Measurements from ENCODE around the gene CHCHD10.
A peak's percentile ranks its signal among the peaks of the same experiment; 100 is the strongest.

CHCHD10 gene

DNA sequence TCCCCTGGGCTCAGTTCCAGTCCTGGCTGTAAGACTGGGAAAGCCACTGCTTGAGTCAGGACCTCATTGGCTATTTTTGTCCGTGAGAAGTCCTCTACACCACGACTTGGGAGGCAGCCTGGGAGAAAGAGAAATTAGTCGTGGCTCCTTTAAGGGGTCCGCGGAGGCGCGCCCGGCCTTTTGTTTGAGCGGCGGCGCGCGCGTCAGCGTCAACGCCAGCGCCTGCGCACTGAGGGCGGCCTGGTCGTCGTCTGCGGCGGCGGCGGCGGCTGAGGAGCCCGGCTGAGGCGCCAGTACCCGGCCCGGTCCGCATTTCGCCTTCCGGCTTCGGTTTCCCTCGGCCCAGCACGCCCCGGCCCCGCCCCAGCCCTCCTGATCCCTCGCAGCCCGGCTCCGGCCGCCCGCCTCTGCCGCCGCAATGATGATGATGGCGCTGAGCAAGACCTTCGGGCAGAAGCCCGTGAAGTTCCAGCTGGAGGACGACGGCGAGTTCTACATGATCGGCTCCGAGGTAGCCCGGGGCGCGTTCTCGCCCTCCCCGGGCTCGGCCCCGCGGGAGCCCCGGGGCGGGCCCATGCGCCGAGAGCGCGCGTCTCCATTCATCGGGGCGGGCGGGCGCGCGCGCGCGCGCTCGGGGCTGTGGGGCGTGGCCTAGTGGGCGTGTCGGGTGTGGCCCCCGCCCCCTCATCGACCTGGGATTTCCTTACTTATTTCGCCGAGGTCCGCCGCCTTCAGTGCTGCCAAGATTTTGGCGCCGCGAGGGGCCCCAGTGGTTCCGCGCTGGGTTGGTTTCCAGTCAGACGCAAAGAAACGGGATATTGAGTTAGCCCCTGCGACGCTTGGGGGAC lies 19.2 kb upstream of the CHCHD10 start, which contains the start of gene SMARCB1:
SMARCB1 (plus strand) TSS at position 215 of the 848 bp plus-strand sequence; CDS start at position 419, 204 bp downstream.
- DNase-seq, result peak; percentile 86

DNA sequence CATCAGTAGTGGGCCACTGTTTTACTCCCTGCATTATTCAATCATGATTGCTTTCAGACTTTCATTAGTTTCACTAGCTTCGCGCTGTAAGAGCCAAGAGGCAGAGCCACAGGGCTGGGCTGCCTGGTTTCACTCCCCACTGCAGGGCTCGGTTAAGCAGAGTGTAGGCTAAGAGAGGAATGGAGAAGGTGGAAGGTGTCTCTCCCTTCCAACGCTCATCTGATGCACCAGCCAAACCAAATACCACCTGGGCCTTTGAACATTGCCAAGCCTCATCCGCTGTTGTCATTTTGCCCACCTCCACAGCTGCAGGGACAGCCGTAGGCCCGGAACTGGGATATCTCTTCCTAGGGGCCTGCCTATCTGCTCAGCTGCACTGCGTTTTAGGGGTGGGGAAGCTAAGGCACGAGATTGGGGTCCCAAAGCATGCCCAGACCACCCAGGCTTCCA lies 18.5 kb upstream of the CHCHD10 start:
- no peak for DNase-seq

DNA sequence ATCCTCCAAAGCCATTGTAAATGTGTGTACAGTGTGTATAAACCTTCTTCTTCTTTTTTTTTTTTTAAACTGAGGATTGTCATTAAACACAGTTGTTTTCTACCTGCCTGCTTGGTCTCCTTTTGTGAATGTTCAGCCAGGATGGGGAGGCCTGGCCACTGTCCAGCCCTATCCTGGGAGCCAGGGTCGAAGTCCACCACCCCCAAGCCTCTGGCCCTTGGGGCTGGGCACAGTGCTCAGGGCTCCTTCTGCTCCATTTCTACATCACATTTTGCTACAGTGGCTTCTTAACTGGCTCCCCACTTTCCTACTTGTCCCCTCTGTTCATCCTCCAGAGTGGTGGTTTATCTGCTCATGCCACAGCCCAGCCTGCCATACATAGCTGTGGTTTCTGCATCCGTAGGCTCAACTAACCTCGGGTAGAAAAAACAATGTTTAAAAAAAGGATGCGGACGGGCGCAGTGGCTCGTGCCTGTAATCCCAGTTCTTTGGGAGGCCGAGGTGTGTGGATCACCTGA lies 16.5 kb upstream of the CHCHD10 start:
- DNase-seq, result no peak

DNA sequence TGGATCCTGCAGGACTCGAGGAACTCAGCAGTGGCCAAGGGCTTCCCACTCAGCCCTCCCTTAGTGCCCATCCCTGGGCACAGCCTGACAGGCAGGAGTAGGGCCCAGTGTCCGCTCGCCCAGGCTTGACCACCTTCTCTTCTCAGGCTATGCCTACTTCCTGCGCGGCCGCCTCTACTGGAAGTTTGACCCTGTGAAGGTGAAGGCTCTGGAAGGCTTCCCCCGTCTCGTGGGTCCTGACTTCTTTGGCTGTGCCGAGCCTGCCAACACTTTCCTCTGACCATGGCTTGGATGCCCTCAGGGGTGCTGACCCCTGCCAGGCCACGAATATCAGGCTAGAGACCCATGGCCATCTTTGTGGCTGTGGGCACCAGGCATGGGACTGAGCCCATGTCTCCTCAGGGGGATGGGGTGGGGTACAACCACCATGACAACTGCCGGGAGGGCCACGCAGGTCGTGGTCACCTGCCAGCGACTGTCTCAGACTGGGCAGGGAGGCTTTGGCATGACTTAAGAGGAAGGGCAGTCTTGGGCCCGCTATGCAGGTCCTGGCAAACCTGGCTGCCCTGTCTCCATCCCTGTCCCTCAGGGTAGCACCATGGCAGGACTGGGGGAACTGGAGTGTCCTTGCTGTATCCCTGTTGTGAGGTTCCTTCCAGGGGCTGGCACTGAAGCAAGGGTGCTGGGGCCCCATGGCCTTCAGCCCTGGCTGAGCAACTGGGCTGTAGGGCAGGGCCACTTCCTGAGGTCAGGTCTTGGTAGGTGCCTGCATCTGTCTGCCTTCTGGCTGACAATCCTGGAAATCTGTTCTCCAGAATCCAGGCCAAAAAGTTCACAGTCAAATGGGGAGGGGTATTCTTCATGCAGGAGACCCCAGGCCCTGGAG lies 15.7 kb upstream of the CHCHD10 start:
- DNase-seq, result no peak

DNA sequence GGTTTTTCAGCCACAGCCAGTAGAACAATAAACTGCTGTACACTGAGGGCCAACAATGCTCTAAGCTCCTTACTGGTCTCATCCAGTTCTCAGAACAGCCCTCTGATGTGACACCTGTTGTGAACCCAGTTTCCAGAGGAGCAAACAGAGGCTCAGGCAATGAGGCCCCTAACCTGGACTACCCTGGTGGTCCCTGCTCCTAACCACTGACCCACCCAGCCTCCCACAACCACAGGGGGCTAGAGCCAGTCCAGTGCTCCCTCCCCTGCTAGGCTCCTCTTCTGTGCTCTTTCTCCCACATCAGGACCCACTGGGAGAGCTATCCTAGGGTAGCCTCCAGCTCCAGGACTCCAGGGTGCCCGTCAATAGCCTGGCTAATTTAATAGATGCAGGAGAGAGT lies 14.9 kb upstream of the CHCHD10 start:
- DNase-seq, result no peak

DNA sequence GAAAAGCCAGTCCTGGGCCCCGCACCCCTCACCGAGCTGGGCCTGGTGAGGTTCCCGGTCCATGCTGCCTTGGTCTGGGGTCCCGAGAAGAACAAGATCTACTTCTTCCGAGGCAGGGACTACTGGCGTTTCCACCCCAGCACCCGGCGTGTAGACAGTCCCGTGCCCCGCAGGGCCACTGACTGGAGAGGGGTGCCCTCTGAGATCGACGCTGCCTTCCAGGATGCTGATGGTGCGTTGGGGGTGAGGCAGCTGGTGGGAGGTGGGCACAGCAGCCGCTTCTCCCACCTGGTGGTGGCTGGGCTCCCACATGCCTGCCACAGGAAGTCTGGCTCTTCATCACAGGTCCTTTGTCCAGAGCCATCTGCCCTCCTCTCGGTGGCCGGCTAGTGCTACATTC lies 14.5 kb upstream of the CHCHD10 start:
- no peak for DNase-seq

DNA sequence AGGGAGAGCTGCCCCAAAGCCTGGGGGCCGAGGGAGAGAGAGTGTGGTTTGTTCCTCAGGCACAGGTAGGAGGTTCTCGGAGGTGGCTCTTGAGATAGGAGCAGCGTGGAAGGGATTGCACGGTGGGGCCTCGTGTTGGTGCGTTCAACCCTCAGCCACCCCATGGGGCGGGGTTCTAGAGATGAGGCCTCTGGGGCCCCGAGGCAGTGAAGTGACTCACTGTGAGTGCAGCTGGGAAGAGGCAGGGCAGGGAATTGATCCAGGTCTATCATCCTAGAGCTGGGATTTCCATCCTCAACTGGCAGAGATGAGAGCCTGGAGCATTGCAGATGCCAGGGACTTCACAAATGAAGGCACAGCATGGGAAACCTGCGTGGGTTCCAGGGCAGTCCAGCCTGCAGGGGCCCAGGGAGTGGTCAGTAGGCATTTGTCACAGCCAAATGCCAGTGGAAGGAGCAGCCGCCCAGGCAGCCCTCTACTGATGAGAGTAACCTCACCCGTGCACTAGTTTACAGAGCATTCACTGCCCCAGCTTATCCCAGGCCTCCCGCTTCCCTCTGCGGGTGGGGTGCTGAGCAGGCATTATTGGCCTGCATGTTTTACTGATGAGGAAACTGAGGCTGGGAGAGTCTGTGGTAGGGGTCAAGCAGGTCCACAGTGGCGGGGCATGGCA lies 13.9 kb upstream of the CHCHD10 start:
- DNase-seq, result no peak

DNA sequence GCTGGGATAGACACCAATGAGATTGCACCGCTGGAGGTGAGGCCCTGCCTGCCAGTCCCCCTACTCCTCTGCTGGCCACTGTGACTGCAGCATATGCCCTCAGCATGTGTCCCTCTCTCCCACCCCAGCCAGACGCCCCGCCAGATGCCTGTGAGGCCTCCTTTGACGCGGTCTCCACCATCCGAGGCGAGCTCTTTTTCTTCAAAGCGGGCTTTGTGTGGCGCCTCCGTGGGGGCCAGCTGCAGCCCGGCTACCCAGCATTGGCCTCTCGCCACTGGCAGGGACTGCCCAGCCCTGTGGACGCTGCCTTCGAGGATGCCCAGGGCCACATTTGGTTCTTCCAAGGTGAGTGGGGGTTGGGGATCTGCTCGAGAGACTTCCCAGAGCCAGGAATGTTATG lies 13.3 kb upstream of the CHCHD10 start:
- no peak for DNase-seq

DNA sequence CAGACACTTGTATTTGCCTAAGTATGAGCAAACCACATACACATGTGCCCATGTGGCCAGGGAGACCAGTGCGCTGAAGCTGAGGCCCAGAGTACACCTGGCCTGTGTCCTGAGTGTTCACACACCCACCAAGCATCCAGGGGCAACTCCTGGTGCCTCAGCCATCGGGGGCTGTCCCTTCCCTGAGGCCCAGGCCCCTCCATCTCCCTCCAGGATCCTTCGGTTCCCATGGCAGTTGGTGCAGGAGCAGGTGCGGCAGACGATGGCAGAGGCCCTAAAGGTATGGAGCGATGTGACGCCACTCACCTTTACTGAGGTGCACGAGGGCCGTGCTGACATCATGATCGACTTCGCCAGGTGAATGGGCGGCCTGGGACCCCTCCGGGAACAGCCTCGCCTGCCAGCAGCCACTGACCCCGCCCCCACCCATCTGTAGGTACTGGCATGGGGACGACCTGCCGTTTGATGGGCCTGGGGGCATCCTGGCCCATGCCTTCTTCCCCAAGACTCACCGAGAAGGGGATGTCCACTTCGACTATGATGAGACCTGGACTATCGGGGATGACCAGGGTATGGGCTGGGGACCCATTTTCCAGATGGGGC lies 12.5 kb upstream of the CHCHD10 start:
- no peak for DNase-seq

DNA sequence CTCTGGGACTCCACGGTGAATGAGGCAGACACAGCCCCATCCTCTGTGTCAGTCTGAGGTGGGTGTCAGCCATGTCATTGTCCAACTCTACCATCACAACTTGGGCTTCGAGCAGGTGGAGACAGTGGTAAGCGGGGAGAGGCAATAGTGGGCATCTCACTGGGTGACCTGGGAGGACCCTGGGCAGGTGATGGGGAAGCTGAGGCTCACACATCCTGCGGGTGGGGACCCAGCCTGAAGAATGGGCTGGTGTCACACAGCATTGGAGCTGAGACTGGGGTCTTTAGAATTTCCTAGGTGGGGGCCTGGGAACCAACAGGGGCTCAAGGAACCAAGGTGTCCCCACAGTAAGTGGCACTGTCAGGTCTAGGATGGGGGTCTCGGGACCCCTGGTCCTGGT lies 12.0 kb upstream of the CHCHD10 start:
- no peak for DNase-seq

DNA sequence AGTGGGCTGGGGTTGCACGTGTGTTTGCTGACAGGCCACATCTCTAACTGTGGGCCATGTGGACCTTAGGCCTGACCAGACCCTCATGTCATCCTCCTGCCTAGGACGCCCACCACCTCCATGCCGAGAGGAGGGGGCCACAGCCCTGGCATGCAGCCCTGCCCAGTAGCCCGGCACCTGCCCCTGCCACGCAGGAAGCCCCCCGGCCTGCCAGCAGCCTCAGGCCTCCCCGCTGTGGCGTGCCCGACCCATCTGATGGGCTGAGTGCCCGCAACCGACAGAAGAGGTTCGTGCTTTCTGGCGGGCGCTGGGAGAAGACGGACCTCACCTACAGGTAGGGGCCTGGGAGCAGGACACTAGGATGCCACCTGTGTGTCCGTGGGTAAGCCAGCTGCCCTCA lies 11.3 kb upstream of the CHCHD10 start:
- no peak for DNase-seq

DNA sequence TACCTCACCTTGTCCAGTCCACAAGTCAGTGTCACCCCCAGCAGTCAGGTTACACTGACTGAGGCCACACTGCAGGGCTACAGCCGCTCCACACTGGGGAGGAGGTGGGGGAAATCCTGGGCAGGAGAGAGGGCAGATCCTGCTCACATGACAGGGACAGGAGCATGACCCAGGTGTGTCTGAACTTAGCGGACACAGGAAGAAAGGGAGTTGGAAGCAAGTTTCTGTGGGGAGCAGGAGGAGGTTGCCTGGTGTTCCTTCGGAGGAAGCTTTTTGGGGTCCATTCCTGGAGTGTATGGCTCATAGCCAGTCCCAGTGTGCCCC lies 10.8 kb upstream of the CHCHD10 start:
- no peak for DNase-seq

DNA sequence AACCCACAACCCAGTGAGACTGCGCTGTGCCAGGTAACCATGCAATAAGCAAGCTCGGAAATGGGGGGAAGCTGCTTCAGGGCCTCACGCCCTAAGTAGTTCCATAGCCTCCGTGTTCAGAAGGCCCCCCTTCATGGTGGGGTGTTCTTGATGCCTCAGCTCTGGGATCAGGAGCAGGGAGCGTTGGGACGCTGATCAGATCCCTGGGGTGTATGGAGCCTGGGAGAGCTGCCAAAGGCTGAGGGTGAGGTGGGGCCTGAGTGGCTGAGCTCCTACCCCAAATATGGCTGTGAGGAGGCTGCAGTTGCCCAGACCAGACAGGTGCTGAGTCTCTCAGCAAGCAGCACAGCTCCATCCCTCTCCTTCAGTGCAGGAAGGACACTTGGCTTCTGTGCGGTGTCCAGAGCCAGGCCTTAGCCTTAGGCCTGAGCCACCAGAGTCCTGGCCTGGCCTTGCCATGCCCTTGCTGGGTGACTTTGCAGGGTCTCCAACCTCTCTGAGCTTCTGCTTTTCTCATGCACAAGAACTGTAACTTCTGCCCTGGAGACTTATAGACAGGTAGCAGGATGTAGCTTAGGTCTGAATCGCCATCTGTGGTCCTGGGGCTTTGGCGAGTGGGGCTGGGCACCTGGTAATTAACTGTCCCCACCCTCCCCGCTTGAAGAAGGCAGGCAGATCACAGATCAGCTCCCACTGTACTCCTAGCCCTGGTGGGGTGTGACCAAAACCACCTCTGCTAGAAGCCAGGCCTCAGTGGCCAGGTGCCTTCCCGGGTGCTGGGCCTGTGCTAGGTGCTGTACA lies 10.2 kb upstream of the CHCHD10 start:
- DNase-seq, result no peak

DNA sequence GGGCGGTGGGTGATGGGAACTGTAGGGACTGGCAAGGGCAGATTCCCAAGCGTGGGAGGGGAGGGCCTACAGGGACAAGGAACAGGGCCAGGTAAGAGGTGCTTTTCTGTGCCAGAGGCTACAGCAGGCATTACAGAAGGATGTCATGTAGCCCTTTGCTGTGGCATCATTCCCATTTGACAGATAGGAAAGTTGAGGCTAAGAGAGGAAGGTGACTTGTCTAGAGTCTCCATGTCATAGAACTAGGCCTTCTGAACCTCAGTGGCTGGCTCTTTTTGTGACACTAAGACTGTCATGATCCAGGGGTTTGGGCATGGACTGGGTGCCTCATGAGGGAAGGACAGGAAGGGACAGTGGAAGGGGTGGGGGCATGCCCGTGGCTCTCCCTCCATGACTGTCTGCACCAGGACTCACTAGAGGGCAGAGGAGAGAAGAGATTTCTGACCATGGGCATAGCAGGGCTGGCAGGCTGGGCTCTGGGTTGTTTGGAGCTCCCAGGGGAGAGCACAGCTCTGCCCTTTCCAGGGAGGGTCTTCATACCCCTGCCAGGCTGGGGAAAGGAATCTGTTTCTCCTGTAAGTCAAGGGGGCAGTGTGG lies 8.1 kb upstream of the CHCHD10 start:
- no peak for DNase-seq

DNA sequence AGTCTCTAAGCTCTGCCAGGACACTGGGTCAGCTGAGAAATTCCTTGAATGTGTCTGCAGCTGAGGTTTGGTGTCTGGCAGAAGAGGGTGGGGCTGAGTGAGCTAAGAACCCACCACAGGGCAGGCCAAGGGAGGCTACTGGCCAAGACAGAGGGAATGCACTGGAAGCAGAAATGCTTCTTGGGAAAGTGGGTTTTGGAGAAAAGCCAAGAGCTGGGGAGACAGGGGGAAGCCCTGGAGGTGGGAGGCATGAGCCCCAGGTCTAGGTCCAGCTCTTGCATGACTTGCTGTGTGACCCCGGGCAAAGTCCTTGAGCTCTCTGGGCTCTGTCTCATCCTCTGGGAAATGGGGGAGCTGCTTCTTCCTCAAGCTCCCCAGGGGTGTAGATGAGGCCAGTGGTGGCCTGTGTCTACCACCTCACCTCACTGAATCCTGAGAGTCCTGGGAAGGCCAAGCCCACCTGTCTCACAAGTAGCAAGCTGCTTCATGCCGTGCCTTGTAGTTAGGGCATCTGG lies 7.2 kb upstream of the CHCHD10 start:
- DNase-seq, result no peak

DNA sequence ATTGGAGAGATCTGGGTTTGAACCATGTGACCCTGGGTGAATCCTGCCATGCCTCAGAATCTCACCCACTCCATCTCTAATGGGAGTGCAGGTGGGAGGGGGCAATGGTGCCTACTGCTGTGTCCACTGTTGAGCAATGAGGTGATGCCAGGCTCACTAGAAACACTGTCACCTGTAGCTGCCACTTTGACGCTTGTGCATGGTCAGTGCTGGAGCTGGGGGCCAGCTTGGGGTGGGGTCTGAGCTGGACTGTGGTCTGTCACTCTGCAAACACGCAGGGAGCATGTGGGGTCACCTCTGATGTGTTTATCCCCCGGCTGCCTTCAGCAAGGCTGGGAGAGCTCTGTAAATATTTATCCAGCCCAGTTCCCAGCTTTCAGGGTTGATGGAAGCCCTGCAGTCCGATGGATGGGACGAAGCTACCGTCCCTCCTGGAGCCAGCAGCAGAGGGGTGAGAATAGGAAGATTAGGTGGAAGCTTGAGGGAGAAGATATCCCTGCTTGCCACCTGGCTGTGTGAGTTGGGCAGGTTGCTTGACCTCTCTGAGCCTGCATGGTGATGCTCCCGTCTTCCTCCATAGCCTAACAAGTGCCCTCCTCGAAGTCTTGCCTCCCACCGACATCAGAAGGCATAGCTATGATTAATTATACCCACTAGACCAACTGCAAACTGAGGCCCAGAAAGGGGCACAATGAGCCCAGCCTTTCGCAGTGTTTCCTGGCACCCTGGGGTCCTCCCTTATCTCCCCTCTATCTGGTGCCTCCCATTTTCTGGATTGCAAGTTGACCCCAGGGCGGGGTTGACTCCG lies 6.5 kb upstream of the CHCHD10 start:
- no peak for DNase-seq

DNA sequence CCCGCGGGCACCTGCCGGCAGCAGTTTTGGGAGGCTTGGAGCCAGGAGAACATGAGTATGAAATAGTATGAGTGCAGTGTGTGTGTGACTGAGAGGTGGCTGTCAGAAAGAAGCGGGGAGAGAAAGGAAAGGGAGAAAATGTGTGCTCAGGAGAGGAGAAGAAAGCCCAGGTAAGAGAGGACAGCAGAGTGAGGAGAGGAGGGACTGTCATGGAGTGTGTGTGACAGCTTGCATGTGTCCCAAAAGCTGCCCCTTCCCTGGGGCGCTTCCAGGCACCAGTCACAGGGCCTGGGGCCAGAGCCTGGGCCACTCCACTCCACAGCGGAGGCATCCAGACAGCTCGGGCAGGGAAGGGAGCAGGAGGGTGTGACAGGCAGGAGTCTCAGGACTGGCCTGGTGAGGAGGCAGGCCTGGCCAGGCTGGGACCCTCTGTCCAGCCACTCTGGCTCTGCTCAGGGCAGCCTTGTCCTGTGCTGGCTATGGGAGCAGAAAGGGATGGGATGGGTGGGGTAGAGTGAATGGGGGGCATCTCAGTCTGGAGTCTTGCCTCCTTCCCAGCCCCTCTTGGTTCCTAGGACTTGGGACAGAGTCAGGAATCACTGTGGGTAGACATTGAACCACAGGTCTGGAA lies 5.8 kb upstream of the CHCHD10 start:
- no peak for DNase-seq

DNA sequence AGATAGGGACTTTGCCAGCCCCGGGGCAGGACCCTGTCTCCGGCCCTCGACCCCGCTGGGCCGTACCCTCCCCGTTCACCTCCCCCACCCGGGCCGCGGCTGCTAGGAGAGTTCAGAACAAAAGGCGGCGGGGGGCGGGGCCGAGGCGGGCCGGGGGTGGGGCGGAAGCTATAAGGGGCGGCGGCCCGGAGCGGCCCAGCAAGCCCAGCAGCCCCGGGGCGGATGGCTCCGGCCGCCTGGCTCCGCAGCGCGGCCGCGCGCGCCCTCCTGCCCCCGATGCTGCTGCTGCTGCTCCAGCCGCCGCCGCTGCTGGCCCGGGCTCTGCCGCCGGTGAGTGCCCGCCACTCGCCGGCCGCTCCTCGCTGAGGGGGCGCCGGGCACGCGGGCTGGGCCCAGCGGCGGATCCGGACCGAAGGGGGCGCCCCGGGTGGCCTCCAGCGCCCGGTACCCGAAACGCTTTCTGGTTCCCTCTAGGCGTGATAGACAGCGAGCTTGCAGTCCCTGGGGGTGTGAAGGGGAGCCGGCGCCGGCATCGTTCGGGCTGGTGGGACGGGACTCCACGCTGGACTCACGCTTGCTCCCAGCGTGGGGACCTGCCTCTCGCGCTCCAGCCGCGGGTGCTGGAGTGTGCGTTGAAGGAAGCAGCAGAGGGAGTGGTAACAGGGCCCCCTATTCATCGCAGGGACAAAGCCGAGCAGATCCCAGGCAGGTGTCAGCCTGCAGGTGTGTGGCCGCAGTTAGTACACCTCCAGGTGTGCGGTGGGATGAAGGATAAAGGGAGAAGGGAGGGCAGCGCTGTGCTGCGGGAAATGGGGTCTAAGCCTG lies 5.1 kb upstream of the CHCHD10 start, which contains the start of gene MMP11:
MMP11 (plus strand) TSS at position 201 of the 825 bp plus-strand sequence; CDS start at position 223, 22 bp downstream.
- DNase-seq, result peak; percentile 37

DNA sequence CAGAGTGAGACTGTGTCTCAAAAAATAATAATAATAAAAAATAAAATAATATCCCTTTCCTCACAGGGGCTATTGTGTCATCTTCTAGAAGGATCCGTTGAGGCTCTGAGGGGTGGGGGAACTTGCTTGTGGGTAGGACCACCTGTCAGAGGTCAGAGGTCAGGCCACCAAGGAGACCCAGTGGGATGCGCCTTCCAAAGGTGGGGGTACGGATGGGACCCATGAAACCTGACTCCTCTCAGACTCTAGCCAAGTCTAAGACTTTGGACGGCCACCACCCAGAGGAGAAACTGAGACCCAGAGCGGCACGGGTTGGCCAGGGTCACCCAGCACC lies 4.5 kb upstream of the CHCHD10 start:
- no peak for DNase-seq
